Effector memory CD8-positive, alpha-beta T cell (primary cell): ENCODE measurements around the gene PPP2R5C.

Experiments used
- ATAC-seq: fragments of 150-1000 bp; cut with Tn5 transposase; replicated peaks from 2 replicates; pipeline ENCODE4 v1.10.0; 2021; ENCODE audit warnings: mild to moderate bottlenecking, moderate library complexity
- DNase-seq, 3 experiments: peaks; one replicate each; pipeline ENCODE4 v3.0.0; 2021
- H3K27ac Mint-ChIP-seq, 2 donors: one replicate each; pipeline ENCODE4 v1.8.0; 2022; ENCODE audit warnings: mild to moderate bottlenecking in 2 of 2, mixed read lengths in 2 of 2, moderate library complexity in 2 of 2
- H3K27me3 Mint-ChIP-seq, 2 donors: one replicate each; pipeline ENCODE4 v1.8.0; 2022; ENCODE audit warnings: mixed read lengths in 2 of 2
- H3K36me3 Mint-ChIP-seq: one replicate; pipeline ENCODE4 v1.8.0; 2022; ENCODE audit warnings: mild to moderate bottlenecking, moderate library complexity, mixed read lengths; ENCODE audit not compliant: insufficient read depth
- H3K4me1 Mint-ChIP-seq, 2 donors: one replicate each; pipeline ENCODE4 v1.8.0; 2022; ENCODE audit warnings: low read depth in 2 of 2, mixed read lengths in 2 of 2
- H3K4me3 Mint-ChIP-seq, 2 donors: one replicate each; pipeline ENCODE4 v1.8.0; 2022; ENCODE audit warnings: mild to moderate bottlenecking in 2 of 2, mixed read lengths in 2 of 2, moderate library complexity in 2 of 2
- H3K9me3 Mint-ChIP-seq, 2 donors: one replicate each; pipeline ENCODE4 v1.8.0; 2022; ENCODE audit warnings: mixed read lengths in 2 of 2

PPP2R5C gene

GRCh38 chr14:101767618-101768362 lies 6.3 kb downstream of the PPP2R5C start:
- Mint-ChIP-seq H3K27ac (peak overlapping the region; percentile 62 to 75), H3K4me3 (no peak overlapping the region), H3K9me3 (no peaks in the 10 kb centered on the region), H3K4me1 (peaks cover 35 to 65% of the 10 kb centered on the region in 2 donors), H3K27me3 (no peaks in the 10 kb centered on the region), H3K36me3 (peaks cover 60% of the 10 kb centered on the region)
- DNase-seq, result no peak
- no peak for ATAC-seq

GRCh38 chr14:101770183-101770582 lies 8.7 kb downstream of the PPP2R5C start:
- Mint-ChIP-seq H3K27ac (peak overlapping the region in 1 of 2 donors; percentile 84), H3K36me3 (peaks cover 43% of the 10 kb centered on the region), H3K4me1 (peaks cover 31 to 66% of the 10 kb centered on the region in 2 donors), H3K27me3 (no peaks in the 10 kb centered on the region), H3K9me3 (no peaks in the 10 kb centered on the region), H3K4me3 (no peak overlapping the region)
- ATAC-seq (no peak), DNase-seq (no peak)

DNA sequence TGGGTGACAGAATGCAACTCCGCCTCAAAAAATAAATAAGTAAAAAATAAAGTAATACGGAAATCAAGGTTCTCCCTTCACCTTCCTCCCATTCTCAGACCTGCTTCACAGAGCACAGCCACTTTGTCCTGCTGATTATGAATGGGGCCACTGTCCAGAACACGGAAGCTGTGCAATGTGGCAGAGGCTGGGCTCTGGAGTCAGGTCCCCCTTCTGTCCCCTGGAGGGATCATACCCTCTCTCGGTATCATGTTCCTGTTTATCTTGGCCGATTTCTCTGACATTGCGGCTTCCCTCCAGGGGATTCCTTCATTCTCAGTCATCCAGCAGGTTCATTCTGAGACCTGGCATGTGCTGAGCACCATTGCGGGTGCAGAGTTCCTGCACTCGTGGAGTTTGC lies 11.3 kb downstream of the PPP2R5C start:
- ATAC-seq, result no peak
- H3K9me3 Mint-ChIP-seq, result no peaks in the 10 kb centered on the region
- peak overlapping the region in 1 of 2 donors; percentile 84 for H3K27ac Mint-ChIP-seq
- H3K27me3 Mint-ChIP-seq, result no peaks in the 10 kb centered on the region
- DNase-seq, result no peak
- H3K4me3 Mint-ChIP-seq, result no peak overlapping the region
- H3K36me3 Mint-ChIP-seq, result peaks cover 26% of the 10 kb centered on the region
- peaks cover 34 to 64% of the 10 kb centered on the region in 2 donors for H3K4me1 Mint-ChIP-seq

DNA sequence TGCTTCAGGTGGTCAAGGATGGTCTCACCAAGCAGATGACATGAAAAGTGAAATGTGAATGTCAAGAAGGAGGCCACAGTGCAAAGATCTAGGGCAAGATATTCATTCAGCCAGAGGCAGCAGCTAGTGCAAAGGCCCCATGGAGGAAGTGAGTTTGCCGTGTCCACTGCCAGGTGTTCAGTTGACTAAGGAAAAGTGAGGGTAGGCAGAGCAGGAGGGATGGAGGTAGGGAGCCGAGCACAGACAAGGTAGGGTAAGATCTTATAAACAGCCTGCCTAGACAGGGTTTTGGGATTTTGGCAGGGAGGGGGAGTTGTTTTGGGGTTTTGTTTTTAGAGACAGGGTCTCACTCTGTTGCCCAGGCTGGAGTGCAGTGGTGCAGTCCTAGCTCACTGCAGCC lies 11.9 kb downstream of the PPP2R5C start:
- Mint-ChIP-seq H3K27ac (peak overlapping the region; percentile 61 to 84), H3K9me3 (no peaks in the 10 kb centered on the region), H3K4me3 (no peak overlapping the region), H3K36me3 (peaks cover 24% of the 10 kb centered on the region), H3K27me3 (no peaks in the 10 kb centered on the region), H3K4me1 (peaks cover 31 to 68% of the 10 kb centered on the region in 2 donors)
- DNase-seq, result no peak
- no peak for ATAC-seq

- H3K4me3 Mint-ChIP-seq, result no peak overlapping the region
- H3K36me3 Mint-ChIP-seq, result peaks cover 19% of the 10 kb centered on the region
- ATAC-seq, result no peak
- no peaks in the 10 kb centered on the region for H3K9me3 Mint-ChIP-seq
- DNase-seq, result no peak
- H3K4me1 Mint-ChIP-seq, result peaks cover 31 to 68% of the 10 kb centered on the region in 2 donors
- H3K27ac Mint-ChIP-seq, result peak overlapping the region; percentile 15 to 85
- H3K27me3 Mint-ChIP-seq, result no peaks in the 10 kb centered on the region
Observed at GRCh38 chr14:101774006-101774795, 12.7 kb downstream of the PPP2R5C start.

DNA sequence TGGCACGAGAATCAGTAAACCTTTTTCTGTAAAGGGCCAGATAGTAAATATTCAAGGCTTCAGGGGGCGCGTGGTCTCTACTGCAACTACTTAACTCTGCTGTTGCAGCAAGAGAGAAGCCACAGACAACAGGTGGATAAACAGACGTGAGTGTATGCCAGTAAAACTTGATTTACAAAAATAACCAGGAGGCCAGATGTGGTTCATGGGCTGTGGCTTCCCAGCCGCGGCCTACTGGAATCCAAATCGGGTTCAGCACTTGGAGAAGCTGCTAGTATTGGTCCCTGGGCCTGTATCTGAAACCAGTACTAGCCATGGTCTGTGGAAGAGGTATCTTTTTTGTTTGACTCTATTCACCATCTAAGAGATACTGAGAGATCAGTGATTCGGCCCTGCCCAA lies 13.3 kb downstream of the PPP2R5C start:
- no peak for DNase-seq
- H3K36me3 Mint-ChIP-seq, result peaks cover 19% of the 10 kb centered on the region
- no peaks in the 10 kb centered on the region for H3K9me3 Mint-ChIP-seq
- no peak overlapping the region for H3K4me3 Mint-ChIP-seq
- no peak for ATAC-seq
- peak overlapping the region in 1 of 2 donors; percentile 85 for H3K27ac Mint-ChIP-seq
- H3K4me1 Mint-ChIP-seq, result peaks cover 35 to 73% of the 10 kb centered on the region in 2 donors
- no peaks in the 10 kb centered on the region for H3K27me3 Mint-ChIP-seq

DNA sequence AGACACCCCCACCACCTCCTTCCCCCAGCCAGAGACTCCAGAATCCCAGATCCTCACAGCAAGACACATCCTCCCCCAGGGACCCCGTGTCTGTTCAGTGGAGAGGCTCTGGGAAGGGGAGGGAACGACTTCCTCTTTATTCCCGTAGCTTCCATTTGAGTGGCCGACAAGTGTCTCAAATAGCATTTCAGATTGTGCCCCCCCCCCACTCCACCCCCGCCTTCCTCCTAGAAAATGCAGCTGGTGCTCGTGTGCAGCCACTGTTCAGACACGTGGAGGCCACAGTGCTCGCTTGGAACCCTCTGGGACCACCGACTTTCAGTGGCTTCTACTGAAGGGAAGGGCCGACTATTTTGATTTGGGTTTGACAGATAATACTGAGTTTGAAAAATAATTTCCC lies 14.3 kb downstream of the PPP2R5C start:
- Mint-ChIP-seq H3K27ac (no peak overlapping the region), H3K9me3 (no peaks in the 10 kb centered on the region), H3K36me3 (peaks cover 19% of the 10 kb centered on the region), H3K4me3 (no peak overlapping the region), H3K4me1 (peaks cover 43 to 75% of the 10 kb centered on the region in 2 donors), H3K27me3 (no peaks in the 10 kb centered on the region)
- ATAC-seq (no peak), DNase-seq (no peak)

DNA sequence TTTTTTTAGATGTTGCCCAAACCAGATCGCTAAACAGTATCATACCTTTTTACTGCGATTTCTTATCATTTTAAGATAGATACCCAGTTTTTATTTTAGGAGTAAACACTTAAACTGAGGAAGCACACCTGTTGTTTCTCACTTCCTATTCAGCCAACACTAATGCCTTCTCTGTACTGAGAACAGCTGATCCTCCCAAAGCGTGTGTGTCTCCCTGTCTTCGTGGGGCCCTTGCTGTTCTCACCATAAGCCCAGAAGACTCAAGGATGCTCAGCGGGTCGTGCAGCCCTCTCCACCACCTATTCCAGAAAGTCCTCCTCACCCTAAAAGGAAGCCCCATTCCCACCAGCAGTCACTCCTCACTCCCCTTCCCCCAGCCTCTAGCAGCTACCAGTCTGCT lies 14.8 kb downstream of the PPP2R5C start:
- no peaks in the 10 kb centered on the region for H3K9me3 Mint-ChIP-seq
- H3K4me3 Mint-ChIP-seq, result no peak overlapping the region

GRCh38 chr14:101780390-101780789 lies 18.9 kb downstream of the PPP2R5C start:
- H3K4me3 Mint-ChIP-seq, result peak overlapping the region; percentile 83 to 84
- peak overlapping the region in 1 of 2 donors; percentile 60 for H3K27ac Mint-ChIP-seq
- no peaks in the 10 kb centered on the region for H3K9me3 Mint-ChIP-seq
- peaks cover 37 to 58% of the 10 kb centered on the region in 2 donors for H3K4me1 Mint-ChIP-seq
- H3K36me3 Mint-ChIP-seq, result peaks cover 6% of the 10 kb centered on the region
- ATAC-seq (no peak), DNase-seq (no peak)
- H3K27me3 Mint-ChIP-seq, result no peaks in the 10 kb centered on the region

More for the DNA sequence above, 14.8 kb downstream of the PPP2R5C start:
- Mint-ChIP-seq H3K36me3 (peaks cover 14% of the 10 kb centered on the region), H3K27ac (peak overlapping the region in 1 of 2 donors; percentile 79), H3K27me3 (no peaks in the 10 kb centered on the region), H3K4me1 (peaks cover 44 to 70% of the 10 kb centered on the region in 2 donors)
- ATAC-seq (no peak), DNase-seq (no peak)

GRCh38 chr14:101780887-101781239 lies 19.4 kb downstream of the PPP2R5C start:
- Mint-ChIP-seq H3K4me3 (peak overlapping the region; percentile 83 to 84), H3K36me3 (peaks cover 3% of the 10 kb centered on the region), H3K4me1 (peaks cover 35 to 56% of the 10 kb centered on the region in 2 donors), H3K27ac (peak overlapping the region in 1 of 2 donors; percentile 60), H3K9me3 (no peaks in the 10 kb centered on the region), H3K27me3 (no peaks in the 10 kb centered on the region)
- DNase-seq (no peak), ATAC-seq (peak; percentile 23)

- H3K9me3 Mint-ChIP-seq, result no peaks in the 10 kb centered on the region
- peak overlapping the region; percentile 83 to 84 for H3K4me3 Mint-ChIP-seq
- H3K27me3 Mint-ChIP-seq, result no peaks in the 10 kb centered on the region
- H3K4me1 Mint-ChIP-seq, result peaks cover 34 to 51% of the 10 kb centered on the region in 2 donors
- ATAC-seq (peak; percentile 73), DNase-seq (peak; percentile 17 to 26 (median 20))
- peaks cover 3% of the 10 kb centered on the region for H3K36me3 Mint-ChIP-seq
- H3K27ac Mint-ChIP-seq, result peak overlapping the region; percentile 62 to 82
Observed at GRCh38 chr14:101781240-101782061, 19.9 kb downstream of the PPP2R5C start.

DNA sequence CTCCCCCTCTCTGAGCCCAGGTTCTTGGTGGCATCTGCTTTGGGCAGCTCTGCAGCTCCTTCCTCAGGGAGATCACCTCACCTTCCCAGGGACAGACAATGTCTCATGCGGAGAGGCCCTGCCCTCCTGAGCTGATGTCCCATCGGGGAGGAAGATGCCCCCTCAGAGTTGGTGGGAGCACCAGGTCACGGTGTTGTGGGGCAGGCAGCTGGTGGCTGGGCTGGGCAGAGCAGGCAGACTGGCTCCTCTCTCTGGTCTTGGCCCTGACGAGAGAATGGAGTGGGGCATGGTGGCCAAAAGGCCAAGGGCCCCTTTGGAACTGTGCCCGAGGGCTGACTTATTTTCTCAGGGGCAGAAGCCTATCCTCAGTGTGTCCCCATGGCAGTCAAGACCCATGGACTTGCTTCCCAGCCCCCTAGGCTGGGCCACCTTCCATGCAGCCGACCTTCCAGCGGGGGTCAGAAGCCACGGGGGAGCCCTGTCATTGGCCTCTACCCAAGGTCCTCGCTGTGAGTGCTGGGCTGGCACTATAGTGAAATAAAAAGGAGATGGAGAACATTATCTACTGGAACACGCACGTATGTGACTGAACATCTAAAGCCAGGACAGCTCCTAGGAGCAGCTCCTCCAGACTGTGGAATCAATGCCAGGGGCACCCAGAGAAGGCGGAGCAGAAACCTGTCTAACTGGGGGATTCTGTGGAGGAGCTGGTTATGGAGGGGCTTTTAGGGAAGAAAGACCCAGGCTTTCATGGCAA lies 21.9 kb downstream of the PPP2R5C start:
- DNase-seq (no peak), ATAC-seq (no peak)
- H3K4me1 Mint-ChIP-seq, result peaks cover 27 to 45% of the 10 kb centered on the region in 2 donors
- peaks cover 8% of the 10 kb centered on the region for H3K36me3 Mint-ChIP-seq
- H3K27me3 Mint-ChIP-seq, result no peaks in the 10 kb centered on the region
- peak overlapping the region; percentile 54 to 66 for H3K4me3 Mint-ChIP-seq
- no peaks in the 10 kb centered on the region for H3K9me3 Mint-ChIP-seq
- H3K27ac Mint-ChIP-seq, result peak overlapping the region; percentile 73 to 82
